ENCODE measurements around the gene FEM1C. TPM values are rescaled to one million over a fixed set of nuclear protein-coding genes. Genes with fewer than 3 reads are reported as not detected.
A peak's percentile ranks its signal among the peaks of the same experiment; 100 is the strongest.

Gene FEM1C
- total and polyA plus RNA-seq, 10 of the 15 experiments (the other 5 are each of a cell fraction or from before 2014, with no cell fraction given), result 1.9 to 15.6 (median 8.0) TPM

DNA sequence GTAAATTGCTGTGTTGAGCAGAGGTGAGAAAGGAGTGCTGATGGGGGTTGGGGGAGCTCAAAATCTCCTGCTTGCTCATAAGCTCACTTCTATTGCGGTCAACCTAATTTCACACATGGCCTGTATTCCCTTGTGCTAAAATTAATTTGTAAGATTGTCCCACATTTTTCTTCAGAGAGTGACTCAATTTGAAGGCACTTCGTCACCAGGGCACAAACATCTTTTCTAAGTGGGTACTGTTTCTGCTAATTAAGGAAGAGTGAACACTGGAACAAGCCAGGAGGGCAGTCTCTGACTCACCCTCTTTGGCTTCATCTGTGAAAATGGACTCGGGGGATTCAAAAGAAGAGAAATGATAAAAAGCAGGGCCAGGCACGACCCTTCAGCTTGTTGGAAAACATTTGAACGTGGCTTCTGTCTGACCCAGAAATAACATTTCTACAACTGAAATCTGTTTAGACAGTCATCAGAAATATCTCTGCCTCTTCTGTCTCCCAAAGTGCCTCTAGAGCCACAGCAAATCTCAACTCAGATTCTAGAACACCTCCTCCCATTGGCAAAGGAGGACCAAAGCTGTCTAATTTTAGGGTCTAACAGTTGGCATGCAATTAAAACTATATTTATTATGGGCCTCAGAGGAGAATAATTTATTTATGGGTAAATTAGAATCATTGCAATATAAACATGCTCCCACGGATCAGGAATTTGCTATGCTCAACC is 49.8 kb downstream of the FEM1C start (continued):
- TF ChIP-seq, protein P1, sequence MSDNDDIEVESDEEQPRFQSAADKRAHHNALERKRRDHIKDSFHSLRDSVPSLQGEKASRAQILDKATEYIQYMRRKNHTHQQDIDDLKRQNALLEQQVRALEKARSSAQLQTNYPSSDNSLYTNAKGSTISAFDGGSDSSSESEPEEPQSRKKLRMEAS (IDR thresholded peaks at IDR 0.05; ENCODE audit: low read depth, low read length), result no peak
- TF ChIP-seq YY1 (IDR thresholded peaks at IDR 0.05; ENCODE audit: low read depth, low read length), result no peak
- no peak for TF ChIP-seq MLLT1 (IDR thresholded peaks at IDR 0.05)
- TF ChIP-seq CHD1 (IDR thresholded peaks at IDR 0.05; ENCODE audit: low read depth, low read length), result no peak
- TF ChIP-seq, protein P2, sequence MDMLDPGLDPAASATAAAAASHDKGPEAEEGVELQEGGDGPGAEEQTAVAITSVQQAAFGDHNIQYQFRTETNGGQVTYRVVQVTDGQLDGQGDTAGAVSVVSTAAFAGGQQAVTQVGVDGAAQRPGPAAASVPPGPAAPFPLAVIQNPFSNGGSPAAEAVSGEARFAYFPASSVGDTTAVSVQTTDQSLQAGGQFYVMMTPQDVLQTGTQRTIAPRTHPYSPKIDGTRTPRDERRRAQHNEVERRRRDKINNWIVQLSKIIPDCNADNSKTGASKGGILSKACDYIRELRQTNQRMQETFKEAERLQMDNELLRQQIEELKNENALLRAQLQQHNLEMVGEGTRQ (IDR thresholded peaks at IDR 0.05; ENCODE audit: borderline replicate concordance, low read depth, low read length), result no peak
- TF ChIP-seq RB1 (IDR thresholded peaks at IDR 0.05; ENCODE audit: borderline replicate concordance), result no peak
- peak in 1 of 2 experiments; percentile 34; a peak in 1 of 4 replicates for TF ChIP-seq EP300 (IDR thresholded peaks at IDR 0.05; ENCODE audit: borderline replicate concordance in 1 of 2, control insufficient read depth in 1 of 2, low read depth in 2 of 2, low read length in 2 of 2)
- TF ChIP-seq, protein P3, sequence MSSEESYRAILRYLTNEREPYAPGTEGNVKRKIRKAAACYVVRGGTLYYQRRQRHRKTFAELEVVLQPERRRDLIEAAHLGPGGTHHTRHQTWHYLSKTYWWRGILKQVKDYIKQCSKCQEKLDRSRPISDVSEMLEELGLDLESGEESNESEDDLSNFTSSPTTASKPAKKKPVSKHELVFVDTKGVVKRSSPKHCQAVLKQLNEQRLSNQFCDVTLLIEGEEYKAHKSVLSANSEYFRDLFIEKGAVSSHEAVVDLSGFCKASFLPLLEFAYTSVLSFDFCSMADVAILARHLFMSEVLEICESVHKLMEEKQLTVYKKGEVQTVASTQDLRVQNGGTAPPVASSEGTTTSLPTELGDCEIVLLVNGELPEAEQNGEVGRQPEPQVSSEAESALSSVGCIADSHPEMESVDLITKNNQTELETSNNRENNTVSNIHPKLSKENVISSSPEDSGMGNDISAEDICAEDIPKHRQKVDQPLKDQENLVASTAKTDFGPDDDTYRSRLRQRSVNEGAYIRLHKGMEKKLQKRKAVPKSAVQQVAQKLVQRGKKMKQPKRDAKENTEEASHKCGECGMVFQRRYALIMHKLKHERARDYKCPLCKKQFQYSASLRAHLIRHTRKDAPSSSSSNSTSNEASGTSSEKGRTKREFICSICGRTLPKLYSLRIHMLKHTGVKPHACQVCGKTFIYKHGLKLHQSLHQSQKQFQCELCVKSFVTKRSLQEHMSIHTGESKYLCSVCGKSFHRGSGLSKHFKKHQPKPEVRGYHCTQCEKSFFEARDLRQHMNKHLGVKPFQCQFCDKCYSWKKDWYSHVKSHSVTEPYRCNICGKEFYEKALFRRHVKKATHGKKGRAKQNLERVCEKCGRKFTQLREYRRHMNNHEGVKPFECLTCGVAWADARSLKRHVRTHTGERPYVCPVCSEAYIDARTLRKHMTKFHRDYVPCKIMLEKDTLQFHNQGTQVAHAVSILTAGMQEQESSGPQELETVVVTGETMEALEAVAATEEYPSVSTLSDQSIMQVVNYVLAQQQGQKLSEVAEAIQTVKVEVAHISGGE (CRISPR knock-in tag; IDR thresholded peaks at IDR 0.05), result no peak
- TF ChIP-seq, protein P4, sequence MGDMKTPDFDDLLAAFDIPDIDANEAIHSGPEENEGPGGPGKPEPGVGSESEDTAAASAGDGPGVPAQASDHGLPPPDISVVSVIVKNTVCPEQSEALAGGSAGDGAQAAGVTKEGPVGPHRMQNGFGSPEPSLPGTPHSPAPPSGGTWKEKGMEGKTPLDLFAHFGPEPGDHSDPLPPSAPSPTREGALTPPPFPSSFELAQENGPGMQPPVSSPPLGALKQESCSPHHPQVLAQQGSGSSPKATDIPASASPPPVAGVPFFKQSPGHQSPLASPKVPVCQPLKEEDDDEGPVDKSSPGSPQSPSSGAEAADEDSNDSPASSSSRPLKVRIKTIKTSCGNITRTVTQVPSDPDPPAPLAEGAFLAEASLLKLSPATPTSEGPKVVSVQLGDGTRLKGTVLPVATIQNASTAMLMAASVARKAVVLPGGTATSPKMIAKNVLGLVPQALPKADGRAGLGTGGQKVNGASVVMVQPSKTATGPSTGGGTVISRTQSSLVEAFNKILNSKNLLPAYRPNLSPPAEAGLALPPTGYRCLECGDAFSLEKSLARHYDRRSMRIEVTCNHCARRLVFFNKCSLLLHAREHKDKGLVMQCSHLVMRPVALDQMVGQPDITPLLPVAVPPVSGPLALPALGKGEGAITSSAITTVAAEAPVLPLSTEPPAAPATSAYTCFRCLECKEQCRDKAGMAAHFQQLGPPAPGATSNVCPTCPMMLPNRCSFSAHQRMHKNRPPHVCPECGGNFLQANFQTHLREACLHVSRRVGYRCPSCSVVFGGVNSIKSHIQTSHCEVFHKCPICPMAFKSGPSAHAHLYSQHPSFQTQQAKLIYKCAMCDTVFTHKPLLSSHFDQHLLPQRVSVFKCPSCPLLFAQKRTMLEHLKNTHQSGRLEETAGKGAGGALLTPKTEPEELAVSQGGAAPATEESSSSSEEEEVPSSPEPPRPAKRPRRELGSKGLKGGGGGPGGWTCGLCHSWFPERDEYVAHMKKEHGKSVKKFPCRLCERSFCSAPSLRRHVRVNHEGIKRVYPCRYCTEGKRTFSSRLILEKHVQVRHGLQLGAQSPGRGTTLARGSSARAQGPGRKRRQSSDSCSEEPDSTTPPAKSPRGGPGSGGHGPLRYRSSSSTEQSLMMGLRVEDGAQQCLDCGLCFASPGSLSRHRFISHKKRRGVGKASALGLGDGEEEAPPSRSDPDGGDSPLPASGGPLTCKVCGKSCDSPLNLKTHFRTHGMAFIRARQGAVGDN (IDR thresholded peaks at IDR 0.05), result no peak
- no peak for TF ChIP-seq PAX5 (IDR thresholded peaks at IDR 0.05; ENCODE audit: borderline replicate concordance, low read depth, low read length)
- TF ChIP-seq SREBF2 (IDR thresholded peaks at IDR 0.05; ENCODE audit: low read length), result no peak
- TF ChIP-seq JUNB (IDR thresholded peaks at IDR 0.05), result peak; percentile 34; the same call in 1 of the 2 replicates
- TF ChIP-seq REST (IDR thresholded peaks at IDR 0.05; ENCODE audit: low read depth, low read length), result no peak
- no peak for TF ChIP-seq ZNF217 (IDR thresholded peaks at IDR 0.05)
- TF ChIP-seq ZNF622 (IDR thresholded peaks at IDR 0.05), result no peak

Data from GM12878 (cell line).